ENCODE measurements around the gene CRIM1. TPM values are rescaled to one million over a fixed set of nuclear protein-coding genes. Genes with fewer than 3 reads are reported as not detected.

Gene CRIM1
- total and polyA plus RNA-seq, 2 of the 8 experiments (the other 6 are each of a cell fraction or from before 2014, with no cell fraction given), result 9.4 to 28.4 TPM

DNA sequence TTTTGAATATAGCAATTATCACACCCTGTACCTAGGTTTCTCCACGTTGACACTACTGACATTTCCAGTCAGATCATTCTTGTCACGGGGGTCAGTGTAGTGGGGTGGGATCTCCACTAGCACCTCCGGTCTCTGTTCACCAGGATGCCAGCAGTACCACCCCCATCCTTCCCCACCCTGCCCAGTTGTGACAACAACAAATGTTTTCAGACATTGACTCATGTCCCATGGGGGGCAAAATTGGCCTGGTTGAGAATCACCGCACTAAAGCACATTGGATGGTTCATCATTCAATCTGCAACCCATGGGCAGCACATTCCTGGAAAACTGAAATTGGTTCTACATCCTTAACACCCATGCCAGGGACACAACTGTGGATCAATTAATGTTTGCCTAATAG lies 210.1 kb downstream of the CRIM1 start (continued):
- TF ChIP-seq, protein P1, sequence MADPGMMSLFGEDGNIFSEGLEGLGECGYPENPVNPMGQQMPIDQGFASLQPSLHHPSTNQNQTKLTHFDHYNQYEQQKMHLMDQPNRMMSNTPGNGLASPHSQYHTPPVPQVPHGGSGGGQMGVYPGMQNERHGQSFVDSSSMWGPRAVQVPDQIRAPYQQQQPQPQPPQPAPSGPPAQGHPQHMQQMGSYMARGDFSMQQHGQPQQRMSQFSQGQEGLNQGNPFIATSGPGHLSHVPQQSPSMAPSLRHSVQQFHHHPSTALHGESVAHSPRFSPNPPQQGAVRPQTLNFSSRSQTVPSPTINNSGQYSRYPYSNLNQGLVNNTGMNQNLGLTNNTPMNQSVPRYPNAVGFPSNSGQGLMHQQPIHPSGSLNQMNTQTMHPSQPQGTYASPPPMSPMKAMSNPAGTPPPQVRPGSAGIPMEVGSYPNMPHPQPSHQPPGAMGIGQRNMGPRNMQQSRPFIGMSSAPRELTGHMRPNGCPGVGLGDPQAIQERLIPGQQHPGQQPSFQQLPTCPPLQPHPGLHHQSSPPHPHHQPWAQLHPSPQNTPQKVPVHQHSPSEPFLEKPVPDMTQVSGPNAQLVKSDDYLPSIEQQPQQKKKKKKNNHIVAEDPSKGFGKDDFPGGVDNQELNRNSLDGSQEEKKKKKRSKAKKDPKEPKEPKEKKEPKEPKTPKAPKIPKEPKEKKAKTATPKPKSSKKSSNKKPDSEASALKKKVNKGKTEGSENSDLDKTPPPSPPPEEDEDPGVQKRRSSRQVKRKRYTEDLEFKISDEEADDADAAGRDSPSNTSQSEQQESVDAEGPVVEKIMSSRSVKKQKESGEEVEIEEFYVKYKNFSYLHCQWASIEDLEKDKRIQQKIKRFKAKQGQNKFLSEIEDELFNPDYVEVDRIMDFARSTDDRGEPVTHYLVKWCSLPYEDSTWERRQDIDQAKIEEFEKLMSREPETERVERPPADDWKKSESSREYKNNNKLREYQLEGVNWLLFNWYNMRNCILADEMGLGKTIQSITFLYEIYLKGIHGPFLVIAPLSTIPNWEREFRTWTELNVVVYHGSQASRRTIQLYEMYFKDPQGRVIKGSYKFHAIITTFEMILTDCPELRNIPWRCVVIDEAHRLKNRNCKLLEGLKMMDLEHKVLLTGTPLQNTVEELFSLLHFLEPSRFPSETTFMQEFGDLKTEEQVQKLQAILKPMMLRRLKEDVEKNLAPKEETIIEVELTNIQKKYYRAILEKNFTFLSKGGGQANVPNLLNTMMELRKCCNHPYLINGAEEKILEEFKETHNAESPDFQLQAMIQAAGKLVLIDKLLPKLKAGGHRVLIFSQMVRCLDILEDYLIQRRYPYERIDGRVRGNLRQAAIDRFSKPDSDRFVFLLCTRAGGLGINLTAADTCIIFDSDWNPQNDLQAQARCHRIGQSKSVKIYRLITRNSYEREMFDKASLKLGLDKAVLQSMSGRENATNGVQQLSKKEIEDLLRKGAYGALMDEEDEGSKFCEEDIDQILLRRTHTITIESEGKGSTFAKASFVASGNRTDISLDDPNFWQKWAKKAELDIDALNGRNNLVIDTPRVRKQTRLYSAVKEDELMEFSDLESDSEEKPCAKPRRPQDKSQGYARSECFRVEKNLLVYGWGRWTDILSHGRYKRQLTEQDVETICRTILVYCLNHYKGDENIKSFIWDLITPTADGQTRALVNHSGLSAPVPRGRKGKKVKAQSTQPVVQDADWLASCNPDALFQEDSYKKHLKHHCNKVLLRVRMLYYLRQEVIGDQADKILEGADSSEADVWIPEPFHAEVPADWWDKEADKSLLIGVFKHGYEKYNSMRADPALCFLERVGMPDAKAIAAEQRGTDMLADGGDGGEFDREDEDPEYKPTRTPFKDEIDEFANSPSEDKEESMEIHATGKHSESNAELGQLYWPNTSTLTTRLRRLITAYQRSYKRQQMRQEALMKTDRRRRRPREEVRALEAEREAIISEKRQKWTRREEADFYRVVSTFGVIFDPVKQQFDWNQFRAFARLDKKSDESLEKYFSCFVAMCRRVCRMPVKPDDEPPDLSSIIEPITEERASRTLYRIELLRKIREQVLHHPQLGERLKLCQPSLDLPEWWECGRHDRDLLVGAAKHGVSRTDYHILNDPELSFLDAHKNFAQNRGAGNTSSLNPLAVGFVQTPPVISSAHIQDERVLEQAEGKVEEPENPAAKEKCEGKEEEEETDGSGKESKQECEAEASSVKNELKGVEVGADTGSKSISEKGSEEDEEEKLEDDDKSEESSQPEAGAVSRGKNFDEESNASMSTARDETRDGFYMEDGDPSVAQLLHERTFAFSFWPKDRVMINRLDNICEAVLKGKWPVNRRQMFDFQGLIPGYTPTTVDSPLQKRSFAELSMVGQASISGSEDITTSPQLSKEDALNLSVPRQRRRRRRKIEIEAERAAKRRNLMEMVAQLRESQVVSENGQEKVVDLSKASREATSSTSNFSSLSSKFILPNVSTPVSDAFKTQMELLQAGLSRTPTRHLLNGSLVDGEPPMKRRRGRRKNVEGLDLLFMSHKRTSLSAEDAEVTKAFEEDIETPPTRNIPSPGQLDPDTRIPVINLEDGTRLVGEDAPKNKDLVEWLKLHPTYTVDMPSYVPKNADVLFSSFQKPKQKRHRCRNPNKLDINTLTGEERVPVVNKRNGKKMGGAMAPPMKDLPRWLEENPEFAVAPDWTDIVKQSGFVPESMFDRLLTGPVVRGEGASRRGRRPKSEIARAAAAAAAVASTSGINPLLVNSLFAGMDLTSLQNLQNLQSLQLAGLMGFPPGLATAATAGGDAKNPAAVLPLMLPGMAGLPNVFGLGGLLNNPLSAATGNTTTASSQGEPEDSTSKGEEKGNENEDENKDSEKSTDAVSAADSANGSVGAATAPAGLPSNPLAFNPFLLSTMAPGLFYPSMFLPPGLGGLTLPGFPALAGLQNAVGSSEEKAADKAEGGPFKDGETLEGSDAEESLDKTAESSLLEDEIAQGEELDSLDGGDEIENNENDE (IDR thresholded peaks at IDR 0.05; ENCODE audit: insufficient replicate concordance, low read length), result no peak
- TF ChIP-seq SUZ12 (IDR thresholded peaks at IDR 0.05; ENCODE audit: low read length), result no peak
- no peak for TF ChIP-seq CBX5 (IDR thresholded peaks at IDR 0.05; ENCODE audit: low read depth, low read length)
- no peak for TF ChIP-seq RBBP5 (IDR thresholded peaks at IDR 0.05; ENCODE audit: borderline replicate concordance, low read depth, low read length)
- no peak for TF ChIP-seq CTBP2 (IDR thresholded peaks at IDR 0.05; ENCODE audit: borderline replicate concordance, insufficient read depth, insufficient read length, low read length)
- TF ChIP-seq EGR1 (IDR thresholded peaks at IDR 0.05; ENCODE audit: borderline replicate concordance, low read depth, low read length), result no peak
- no peak for TF ChIP-seq SIN3A (conservative IDR thresholded peaks at IDR 0.05 in 1 of 2, IDR thresholded peaks at IDR 0.05 in 1 of 2; ENCODE audit: low read depth in 1 of 2, low read length in 2 of 2)
- TF ChIP-seq HDAC6 (IDR thresholded peaks at IDR 0.05; ENCODE audit: low read depth, low read length), result no peak
